Fibroblast of lung (primary cell): ENCODE measurements around the gene PDE8B. TPM values are rescaled to one million over a fixed set of nuclear protein-coding genes. Genes with fewer than 3 reads are reported as not detected.

ENCODE experiments used
- DNase-seq, 2 donors: peaks; one replicate each; pipeline versions ENCODE4 v3.0.0 to v3.0.0-alpha.2; 2010; ENCODE audit warnings: low read depth in 2 of 2
- H2AFZ ChIP-seq: 2 replicates; pipeline ENCODE4 v1.5.1; 2012; ENCODE audit warnings: low read length, control low read depth, inconsistent platforms
- H3K27ac ChIP-seq: 2 replicates; pipeline ENCODE4 v1.5.1; 2011; ENCODE audit warnings: low read length, control low read depth; ENCODE audit not compliant: insufficient read depth
- H3K27me3 ChIP-seq: 2 replicates; pipeline ENCODE4 v1.5.1; 2011; ENCODE audit warnings: mild to moderate bottlenecking, low read length; ENCODE audit not compliant: control insufficient read depth, insufficient read depth
- H3K36me3 ChIP-seq: 2 replicates; pipeline ENCODE4 v1.5.1; 2011; ENCODE audit warnings: low read length; ENCODE audit not compliant: control insufficient read depth, insufficient read depth
- H3K4me1 ChIP-seq: 2 replicates; pipeline ENCODE4 v1.5.1; 2011; ENCODE audit warnings: low read length; ENCODE audit not compliant: control insufficient read depth, insufficient read depth; ENCODE audit errors: extremely low read depth
- H3K4me2 ChIP-seq: 2 replicates; pipeline ENCODE4 v1.5.1; 2011; ENCODE audit warnings: low read length, control low read depth; ENCODE audit not compliant: insufficient read depth; ENCODE audit errors: extremely low read depth
- H3K4me3 ChIP-seq, 4 experiments: fragments of 200-600 bp in 1 of 4; sonication (generic) in 1 of 4; replicated peaks in 1 of 4; 2 replicates each; pipeline ENCODE4 v1.5.1; 2011 to 2016; ENCODE audit warnings: low read length in 4 of 4, low read depth in 3 of 4, mild to moderate bottlenecking in 3 of 4, control low read depth in 2 of 4, inconsistent platforms in 1 of 4, mixed read lengths in 1 of 4; ENCODE audit not compliant: insufficient read depth in 1 of 4; ENCODE audit errors: control extremely low read depth in 1 of 4
- H3K79me2 ChIP-seq: 2 replicates; pipeline ENCODE4 v1.5.1; 2012; ENCODE audit warnings: mild to moderate bottlenecking, low read length, inconsistent platforms; ENCODE audit not compliant: control insufficient read depth, insufficient read depth
- H3K9ac ChIP-seq: 2 replicates; pipeline ENCODE4 v1.5.1; 2011; ENCODE audit warnings: mild to moderate bottlenecking, low read length, control low read depth; ENCODE audit not compliant: insufficient read depth
- H3K9me3 ChIP-seq: 2 replicates; pipeline ENCODE4 v1.5.1; 2012; ENCODE audit warnings: low read depth, low read length; ENCODE audit not compliant: control insufficient read depth, insufficient read depth
- H4K20me1 ChIP-seq: 2 replicates; pipeline ENCODE4 v1.5.1; 2011; ENCODE audit warnings: low read length; ENCODE audit not compliant: control insufficient read depth, insufficient read depth; ENCODE audit errors: extremely low read depth
- CTCF ChIP-seq, 2 donors: IDR thresholded peaks in 1 of 2; conservative IDR thresholded peaks in 1 of 2; 1 replicate in 1 of 2; 2 replicates in 1 of 2; pipeline ENCODE4 v1.5.1; 2011 to 2012; ENCODE audit warnings: low read length in 2 of 2, control low read depth in 1 of 2, inconsistent platforms in 1 of 2, low read depth in 1 of 2, mild to moderate bottlenecking in 1 of 2
- EZH2 ChIP-seq: IDR thresholded peaks from 2 replicates; pipeline ENCODE4 v1.5.1; 2012; ENCODE audit warnings: low read length, control low read depth, mild to moderate bottlenecking; ENCODE audit errors: missing control alignments
- polyA plus RNA-seq, 2 donors: library from polyadenylated mRNA; depleted of rRNA in 1 of 2; stranded (reverse) in 1 of 2; unstranded in 1 of 2; fragments of >200 nt; gene quantifications; 2 replicates each; pipeline ENCODE4 v1.2.1, GENCODE V29; 2011 to 2012; ENCODE audit warnings: missing spikeins in 1 of 2
- total RNA-seq: library from RNA; depleted of rRNA; stranded (reverse); fragments of >200 nt; gene quantifications from 2 replicates; pipeline ENCODE4 v1.2.1, GENCODE V29; 2014

Gene PDE8B
- total and polyA plus RNA-seq, 2 donors (not counting 1 experiment from before 2014, with no cell fraction given) = 0.17 to 0.18 TPM

GRCh38 chr5:77181596-77182304 lies 28.7 kb upstream of the PDE8B start:
- Histone ChIP-seq H3K27me3 (peaks cover 27% of the 10 kb centered on the region), H3K4me2 (no peak overlapping the region)

GRCh38 chr5:77182367-77182766 lies 28.1 kb upstream of the PDE8B start:
- Histone ChIP-seq H3K27me3 (peaks cover 27% of the 10 kb centered on the region), H3K9me3 (no peaks in the 10 kb centered on the region), H3K79me2 (no peaks in the 10 kb centered on the region), H3K36me3 (no peaks in the 10 kb centered on the region), H3K4me3 (no peak overlapping the region), H4K20me1 (no peaks in the 10 kb centered on the region), H3K4me1 (no peaks in the 10 kb centered on the region), H3K4me2 (no peak overlapping the region), H3K9ac (no peak overlapping the region), H3K27ac (no peak overlapping the region), H2AFZ (no peak overlapping the region)
- TF ChIP-seq EZH2 = no peak
- TF ChIP-seq CTCF (conservative IDR thresholded peaks at IDR 0.05 in 1 of 2, IDR thresholded peaks at IDR 0.05 in 1 of 2; ENCODE audit: low read depth in 1 of 2, low read length in 2 of 2) = no peak
- no peak for DNase-seq

More at GRCh38 chr5:77181596-77182304, 28.7 kb upstream of the PDE8B start:
- no peak overlapping the region for H2AFZ ChIP-seq
- no peak for DNase-seq
- TF ChIP-seq EZH2 = no peak
- TF ChIP-seq CTCF (conservative IDR thresholded peaks at IDR 0.05 in 1 of 2, IDR thresholded peaks at IDR 0.05 in 1 of 2; ENCODE audit: low read depth in 1 of 2, low read length in 2 of 2) = no peak
- H3K9me3 ChIP-seq = no peaks in the 10 kb centered on the region
- H3K9ac ChIP-seq = no peak overlapping the region
- H3K4me1 ChIP-seq = no peaks in the 10 kb centered on the region
- no peak overlapping the region for H3K27ac ChIP-seq
- H3K4me3 ChIP-seq = no peak overlapping the region
- H3K79me2 ChIP-seq = no peaks in the 10 kb centered on the region
- H4K20me1 ChIP-seq = no peaks in the 10 kb centered on the region
- H3K36me3 ChIP-seq = no peaks in the 10 kb centered on the region

GRCh38 chr5:77186652-77187370 lies 23.7 kb upstream of the PDE8B start:
- H3K27ac ChIP-seq = no peak overlapping the region
- no peak for DNase-seq
- H3K4me3 ChIP-seq = no peak overlapping the region
- H3K27me3 ChIP-seq = peaks cover 14% of the 10 kb centered on the region
- H2AFZ ChIP-seq = no peak overlapping the region
- H3K4me1 ChIP-seq = no peaks in the 10 kb centered on the region
- no peaks in the 10 kb centered on the region for H4K20me1 ChIP-seq
- TF ChIP-seq EZH2 (no peak), CTCF (conservative IDR thresholded peaks at IDR 0.05 in 1 of 2, IDR thresholded peaks at IDR 0.05 in 1 of 2; ENCODE audit: low read depth in 1 of 2, low read length in 2 of 2) (no peak)
- no peaks in the 10 kb centered on the region for H3K79me2 ChIP-seq
- no peak overlapping the region for H3K9ac ChIP-seq
- no peaks in the 10 kb centered on the region for H3K9me3 ChIP-seq
- H3K4me2 ChIP-seq = no peak overlapping the region
- H3K36me3 ChIP-seq = no peaks in the 10 kb centered on the region
